GM23338 (cell line): ENCODE measurements around the gene CYS1.
A peak's percentile ranks its signal among the peaks of the same experiment; 100 is the strongest.

ENCODE experiments used
- CTCF ChIP-seq, 2 experiments: fragments of 200-600 bp in 1 of 2; sonication (generic) in 1 of 2; conservative IDR thresholded peaks; 2 replicates each; pipeline versions ENCODE4 v1.5.1 to v1.6.1; 2016 to 2017; ENCODE audit warnings: antibody characterized with exemption in 2 of 2, low read depth in 2 of 2, mild to moderate bottlenecking in 2 of 2, moderate library complexity in 1 of 2
- NANOG ChIP-seq: IDR thresholded peaks from 2 replicates; pipeline ENCODE4 v1.6.1; 2016; ENCODE audit warnings: antibody characterized with exemption, borderline replicate concordance

- TF ChIP-seq CTCF (conservative IDR thresholded peaks at IDR 0.05; ENCODE audit: low read depth in 2 of 2): peak in 1 of 2 experiments; percentile 58; a peak in 2 of 4 replicates
- no peak for TF ChIP-seq NANOG
Observed at GRCh38 chr2:10028407-10028987, 51.7 kb downstream of the CYS1 start.
